WTC11 (cell line): ENCODE results near the gene ACBD5. TPM values are rescaled to one million over a fixed set of nuclear protein-coding genes. Genes with fewer than 3 reads are reported as not detected.
A peak's percentile ranks its signal among the peaks of the same experiment; 100 is the strongest.

ENCODE experiments used
- ATAC-seq: fragments of 200-7000 bp; cut with Tn5 transposase; 2 replicates; pipeline ENCODE4 v1.10.0; 2021; ENCODE audit warnings: mild to moderate bottlenecking, moderate library complexity
- CTCF ChIA-PET: fragments of 300-600 bp; sonication (Branson Sonifier 250); formaldehyde crosslinking; loops from one replicate; lab custom pipeline; 2021; ENCODE audit warnings: antibody characterized with exemption; lab: Charles Lee
- POLR2A ChIA-PET: fragments of 350-600 bp; sonication (Branson Sonifier 250); formaldehyde crosslinking; loops from one replicate; lab custom pipeline; 2021; ENCODE audit warnings: antibody characterized with exemption; lab: Charles Lee
- DNase-seq: peaks from one replicate; pipeline ENCODE4 v3.0.0; 2021; ENCODE audit warnings: low spot score
- H3K27ac Mint-ChIP-seq: 2 replicates; pipeline ENCODE4 v1.8.0; 2021; ENCODE audit warnings: mixed read lengths
- H3K27me3 Mint-ChIP-seq: 2 replicates; pipeline ENCODE4 v1.8.0; 2021; ENCODE audit warnings: low read depth, mild to moderate bottlenecking, moderate library complexity, mixed read lengths
- H3K36me3 Mint-ChIP-seq: 2 replicates; pipeline ENCODE4 v1.8.0; 2021; ENCODE audit warnings: mixed read lengths
- H3K4me1 Mint-ChIP-seq: 2 replicates; pipeline ENCODE4 v1.8.0; 2022; ENCODE audit warnings: mixed read lengths
- H3K4me3 Mint-ChIP-seq: 2 replicates; pipeline ENCODE4 v1.8.0; 2021; ENCODE audit warnings: mild to moderate bottlenecking, moderate library complexity, mixed read lengths
- H3K9me3 Mint-ChIP-seq: 2 replicates; pipeline ENCODE4 v1.8.0; 2021; ENCODE audit warnings: mixed read lengths
- ATF1 ChIP-seq: sonication (generic); formaldehyde crosslinking; IDR thresholded peaks from 2 replicates; pipeline ENCODE4 v1.8.1; 2023; ENCODE audit warnings: mild to moderate bottlenecking, moderate library complexity, missing genetic modification reagents
- ELF4 ChIP-seq: sonication (generic); formaldehyde crosslinking; IDR thresholded peaks from 2 replicates; pipeline ENCODE4 v1.8.1; 2022; ENCODE audit warnings: low read depth, mild to moderate bottlenecking, moderate library complexity, missing genetic modification reagents
- ESRRA ChIP-seq: sonication (generic); formaldehyde crosslinking; IDR thresholded peaks from 2 replicates; pipeline ENCODE4 v1.8.1; 2022; ENCODE audit warnings: mild to moderate bottlenecking, missing genetic modification reagents, borderline replicate concordance
- FOXJ3 ChIP-seq: sonication (generic); formaldehyde crosslinking; IDR thresholded peaks from 2 replicates; pipeline ENCODE4 v1.9.0; 2021; ENCODE audit warnings: missing genetic modification reagents, mild to moderate bottlenecking, borderline replicate concordance
- JAZF1 ChIP-seq: fragments of 250-450 bp; sonication (Bioruptor Pico); IDR thresholded peaks from 2 replicates; pipeline ENCODE4 v1.9.0; 2021; ENCODE audit warnings: moderate library complexity, mild to moderate bottlenecking, inconsistent platforms
- JUN ChIP-seq: sonication (generic); formaldehyde crosslinking; IDR thresholded peaks from 2 replicates; pipeline ENCODE4 v1.8.0; 2023; ENCODE audit warnings: mild to moderate bottlenecking, missing genetic modification reagents
- MYBL2 ChIP-seq: sonication (generic); formaldehyde crosslinking; IDR thresholded peaks from 2 replicates; pipeline ENCODE4 v1.8.1; 2023; ENCODE audit warnings: mild to moderate bottlenecking, moderate library complexity, missing genetic modification reagents
- NFATC4 ChIP-seq: fragments of 250-450 bp; sonication (Bioruptor Pico); IDR thresholded peaks from 2 replicates; pipeline ENCODE4 v1.9.0; 2021; ENCODE audit warnings: mild to moderate bottlenecking
- RELA ChIP-seq: sonication (generic); formaldehyde crosslinking; IDR thresholded peaks from 2 replicates; pipeline ENCODE4 v1.8.1; 2022; ENCODE audit warnings: missing genetic modification reagents, mild to moderate bottlenecking, borderline replicate concordance
- SMAD4 ChIP-seq: sonication (generic); formaldehyde crosslinking; IDR thresholded peaks from 2 replicates; pipeline ENCODE4 v1.8.0; 2022; ENCODE audit warnings: mild to moderate bottlenecking, missing genetic modification reagents
- ZNF396 ChIP-seq: fragments of 250-450 bp; sonication (Bioruptor Pico); IDR thresholded peaks from 2 replicates; pipeline ENCODE4 v1.8.0; 2021; ENCODE audit warnings: mild to moderate bottlenecking, moderate library complexity, borderline replicate concordance
- ZNF423 ChIP-seq: fragments of 250-450 bp; sonication (Bioruptor Pico); IDR thresholded peaks from 2 replicates; pipeline ENCODE4 v2.1.2; 2022; ENCODE audit warnings: mild to moderate bottlenecking, moderate library complexity
- total RNA-seq: library from RNA; stranded (reverse); gene quantifications from 3 replicates; pipeline ENCODE4 v1.2.3, GENCODE V29; 2021
- TF ChIP-seq, protein P1 (sequence below): sonication (generic); formaldehyde crosslinking; IDR thresholded peaks from 2 replicates; pipeline ENCODE4 v1.8.0; 2022; ENCODE audit warnings: mild to moderate bottlenecking, missing genetic modification reagents
- TF ChIP-seq, protein P2 (sequence below): sonication (generic); formaldehyde crosslinking; IDR thresholded peaks from 2 replicates; pipeline ENCODE4 v1.8.1; 2022; ENCODE audit warnings: missing genetic modification reagents, borderline replicate concordance
- TF ChIP-seq, protein P3 (sequence below): fragments of 250-450 bp; sonication (Bioruptor Pico); IDR thresholded peaks from 2 replicates; pipeline ENCODE4 v1.9.0; 2021; ENCODE audit warnings: mild to moderate bottlenecking, borderline replicate concordance
- TF ChIP-seq, protein P4 (sequence below): sonication (generic); formaldehyde crosslinking; IDR thresholded peaks from 2 replicates; pipeline ENCODE4 v1.8.1; 2022; ENCODE audit warnings: mild to moderate bottlenecking, moderate library complexity, missing genetic modification reagents
- TF ChIP-seq, protein P5 (sequence below): sonication (generic); formaldehyde crosslinking; IDR thresholded peaks from 2 replicates; pipeline ENCODE4 v1.8.0; 2022; ENCODE audit warnings: missing genetic modification reagents

The ACBD5 gene
- total RNA-seq, 1 experiment from 2014 or later: 18.1 TPM

DNA sequence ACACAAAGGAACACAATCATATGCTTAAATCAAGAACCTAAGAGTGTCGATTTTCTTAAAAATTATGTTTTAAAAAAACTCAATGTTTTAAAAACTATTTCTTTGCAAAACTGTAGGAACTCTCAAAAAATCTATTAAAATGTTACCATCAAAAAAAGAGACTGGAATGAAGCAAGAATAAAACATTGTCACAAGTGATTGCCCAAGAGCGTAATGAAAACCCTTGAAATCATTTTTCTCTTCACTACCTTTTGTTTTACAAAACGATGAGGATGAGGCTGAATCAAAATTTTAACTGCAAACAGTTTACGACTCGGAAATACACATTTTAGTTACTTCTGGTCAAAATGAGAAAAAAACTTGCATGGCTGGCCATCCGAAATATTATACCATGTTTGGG, 87.3 kb downstream of the ACBD5 start:
- peak overlapping the region; percentile 99 for H3K27ac Mint-ChIP-seq
- CTCF ChIA-PET: interaction anchor here (1.4 to 1.5 kb wide), 2 partner anchors 71 to 99 kb away, joined by 3 to 4 read pairs; no protein-coding TSS in a partner anchor

More for the DNA sequence above, 87.3 kb downstream of the ACBD5 start:
- peaks cover 32% of the 10 kb centered on the region for H3K36me3 Mint-ChIP-seq
- TF ChIP-seq MYBL2: no peak
- TF ChIP-seq FOXJ3 (CRISPR knock-in tag): no peak
- TF ChIP-seq, protein P1, sequence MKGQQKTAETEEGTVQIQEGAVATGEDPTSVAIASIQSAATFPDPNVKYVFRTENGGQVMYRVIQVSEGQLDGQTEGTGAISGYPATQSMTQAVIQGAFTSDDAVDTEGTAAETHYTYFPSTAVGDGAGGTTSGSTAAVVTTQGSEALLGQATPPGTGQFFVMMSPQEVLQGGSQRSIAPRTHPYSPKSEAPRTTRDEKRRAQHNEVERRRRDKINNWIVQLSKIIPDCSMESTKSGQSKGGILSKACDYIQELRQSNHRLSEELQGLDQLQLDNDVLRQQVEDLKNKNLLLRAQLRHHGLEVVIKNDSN: no peak
- TF ChIP-seq ZNF423 (CRISPR knock-in tag): no peak
- TF ChIP-seq RELA (CRISPR knock-in tag): no peak
- no peak for TF ChIP-seq SMAD4 (CRISPR knock-in tag)
- no peak for TF ChIP-seq JAZF1 (CRISPR knock-in tag)
- no peak for TF ChIP-seq NFATC4
- no peak for TF ChIP-seq ATF1 (CRISPR knock-in tag)
- TF ChIP-seq ZNF396: no peak
- TF ChIP-seq ESRRA: no peak
- TF ChIP-seq, protein P2, sequence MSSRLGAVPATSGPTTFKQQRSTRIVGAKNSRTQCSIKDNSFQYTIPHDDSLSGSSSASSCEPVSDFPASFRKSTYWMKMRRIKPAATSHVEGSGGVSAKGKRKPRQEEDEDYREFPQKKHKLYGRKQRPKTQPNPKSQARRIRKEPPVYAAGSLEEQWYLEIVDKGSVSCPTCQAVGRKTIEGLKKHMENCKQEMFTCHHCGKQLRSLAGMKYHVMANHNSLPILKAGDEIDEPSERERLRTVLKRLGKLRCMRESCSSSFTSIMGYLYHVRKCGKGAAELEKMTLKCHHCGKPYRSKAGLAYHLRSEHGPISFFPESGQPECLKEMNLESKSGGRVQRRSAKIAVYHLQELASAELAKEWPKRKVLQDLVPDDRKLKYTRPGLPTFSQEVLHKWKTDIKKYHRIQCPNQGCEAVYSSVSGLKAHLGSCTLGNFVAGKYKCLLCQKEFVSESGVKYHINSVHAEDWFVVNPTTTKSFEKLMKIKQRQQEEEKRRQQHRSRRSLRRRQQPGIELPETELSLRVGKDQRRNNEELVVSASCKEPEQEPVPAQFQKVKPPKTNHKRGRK (CRISPR knock-in tag): no peak
- TF ChIP-seq, protein P3, sequence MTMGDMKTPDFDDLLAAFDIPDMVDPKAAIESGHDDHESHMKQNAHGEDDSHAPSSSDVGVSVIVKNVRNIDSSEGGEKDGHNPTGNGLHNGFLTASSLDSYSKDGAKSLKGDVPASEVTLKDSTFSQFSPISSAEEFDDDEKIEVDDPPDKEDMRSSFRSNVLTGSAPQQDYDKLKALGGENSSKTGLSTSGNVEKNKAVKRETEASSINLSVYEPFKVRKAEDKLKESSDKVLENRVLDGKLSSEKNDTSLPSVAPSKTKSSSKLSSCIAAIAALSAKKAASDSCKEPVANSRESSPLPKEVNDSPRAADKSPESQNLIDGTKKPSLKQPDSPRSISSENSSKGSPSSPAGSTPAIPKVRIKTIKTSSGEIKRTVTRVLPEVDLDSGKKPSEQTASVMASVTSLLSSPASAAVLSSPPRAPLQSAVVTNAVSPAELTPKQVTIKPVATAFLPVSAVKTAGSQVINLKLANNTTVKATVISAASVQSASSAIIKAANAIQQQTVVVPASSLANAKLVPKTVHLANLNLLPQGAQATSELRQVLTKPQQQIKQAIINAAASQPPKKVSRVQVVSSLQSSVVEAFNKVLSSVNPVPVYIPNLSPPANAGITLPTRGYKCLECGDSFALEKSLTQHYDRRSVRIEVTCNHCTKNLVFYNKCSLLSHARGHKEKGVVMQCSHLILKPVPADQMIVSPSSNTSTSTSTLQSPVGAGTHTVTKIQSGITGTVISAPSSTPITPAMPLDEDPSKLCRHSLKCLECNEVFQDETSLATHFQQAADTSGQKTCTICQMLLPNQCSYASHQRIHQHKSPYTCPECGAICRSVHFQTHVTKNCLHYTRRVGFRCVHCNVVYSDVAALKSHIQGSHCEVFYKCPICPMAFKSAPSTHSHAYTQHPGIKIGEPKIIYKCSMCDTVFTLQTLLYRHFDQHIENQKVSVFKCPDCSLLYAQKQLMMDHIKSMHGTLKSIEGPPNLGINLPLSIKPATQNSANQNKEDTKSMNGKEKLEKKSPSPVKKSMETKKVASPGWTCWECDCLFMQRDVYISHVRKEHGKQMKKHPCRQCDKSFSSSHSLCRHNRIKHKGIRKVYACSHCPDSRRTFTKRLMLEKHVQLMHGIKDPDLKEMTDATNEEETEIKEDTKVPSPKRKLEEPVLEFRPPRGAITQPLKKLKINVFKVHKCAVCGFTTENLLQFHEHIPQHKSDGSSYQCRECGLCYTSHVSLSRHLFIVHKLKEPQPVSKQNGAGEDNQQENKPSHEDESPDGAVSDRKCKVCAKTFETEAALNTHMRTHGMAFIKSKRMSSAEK (CRISPR knock-in tag): no peak
- TF ChIP-seq, protein P4, sequence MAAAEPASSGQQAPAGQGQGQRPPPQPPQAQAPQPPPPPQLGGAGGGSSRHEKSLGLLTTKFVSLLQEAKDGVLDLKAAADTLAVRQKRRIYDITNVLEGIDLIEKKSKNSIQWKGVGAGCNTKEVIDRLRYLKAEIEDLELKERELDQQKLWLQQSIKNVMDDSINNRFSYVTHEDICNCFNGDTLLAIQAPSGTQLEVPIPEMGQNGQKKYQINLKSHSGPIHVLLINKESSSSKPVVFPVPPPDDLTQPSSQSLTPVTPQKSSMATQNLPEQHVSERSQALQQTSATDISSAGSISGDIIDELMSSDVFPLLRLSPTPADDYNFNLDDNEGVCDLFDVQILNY (CRISPR knock-in tag): no peak
- TF ChIP-seq, protein P5, sequence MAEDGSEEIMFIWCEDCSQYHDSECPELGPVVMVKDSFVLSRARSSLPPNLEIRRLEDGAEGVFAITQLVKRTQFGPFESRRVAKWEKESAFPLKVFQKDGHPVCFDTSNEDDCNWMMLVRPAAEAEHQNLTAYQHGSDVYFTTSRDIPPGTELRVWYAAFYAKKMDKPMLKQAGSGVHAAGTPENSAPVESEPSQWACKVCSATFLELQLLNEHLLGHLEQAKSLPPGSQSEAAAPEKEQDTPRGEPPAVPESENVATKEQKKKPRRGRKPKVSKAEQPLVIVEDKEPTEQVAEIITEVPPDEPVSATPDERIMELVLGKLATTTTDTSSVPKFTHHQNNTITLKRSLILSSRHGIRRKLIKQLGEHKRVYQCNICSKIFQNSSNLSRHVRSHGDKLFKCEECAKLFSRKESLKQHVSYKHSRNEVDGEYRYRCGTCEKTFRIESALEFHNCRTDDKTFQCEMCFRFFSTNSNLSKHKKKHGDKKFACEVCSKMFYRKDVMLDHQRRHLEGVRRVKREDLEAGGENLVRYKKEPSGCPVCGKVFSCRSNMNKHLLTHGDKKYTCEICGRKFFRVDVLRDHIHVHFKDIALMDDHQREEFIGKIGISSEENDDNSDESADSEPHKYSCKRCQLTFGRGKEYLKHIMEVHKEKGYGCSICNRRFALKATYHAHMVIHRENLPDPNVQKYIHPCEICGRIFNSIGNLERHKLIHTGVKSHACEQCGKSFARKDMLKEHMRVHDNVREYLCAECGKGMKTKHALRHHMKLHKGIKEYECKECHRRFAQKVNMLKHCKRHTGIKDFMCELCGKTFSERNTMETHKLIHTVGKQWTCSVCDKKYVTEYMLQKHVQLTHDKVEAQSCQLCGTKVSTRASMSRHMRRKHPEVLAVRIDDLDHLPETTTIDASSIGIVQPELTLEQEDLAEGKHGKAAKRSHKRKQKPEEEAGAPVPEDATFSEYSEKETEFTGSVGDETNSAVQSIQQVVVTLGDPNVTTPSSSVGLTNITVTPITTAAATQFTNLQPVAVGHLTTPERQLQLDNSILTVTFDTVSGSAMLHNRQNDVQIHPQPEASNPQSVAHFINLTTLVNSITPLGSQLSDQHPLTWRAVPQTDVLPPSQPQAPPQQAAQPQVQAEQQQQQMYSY: no peak
- TF ChIP-seq ELF4 (CRISPR knock-in tag): no peak
- no peak for TF ChIP-seq JUN (CRISPR knock-in tag)
- TF ChIP-seq, all 79 proteins: peak for 0
- Mint-ChIP-seq H3K9me3 (no peaks in the 10 kb centered on the region), H3K4me3 (peak overlapping the region; percentile 100), H3K27me3 (no peaks in the 10 kb centered on the region), H3K4me1 (peaks cover 21% of the 10 kb centered on the region)
- no peak for ATAC-seq
- POLR2A ChIA-PET: no interaction called here
- no peak for DNase-seq
